OCI-LY7 (cell line): ENCODE measurements around the gene TOR2A.

ENCODE experiments used
- EZH2phosphoT487 ChIP-seq: fragments of 200-600 bp; sonication (generic); IDR thresholded peaks from 2 replicates; pipeline ENCODE4 v1.6.1; 2018; ENCODE audit warnings: low read depth, borderline replicate concordance, mild to moderate bottlenecking, mixed run types, antibody characterized with exemption, low read length, moderate library complexity, mixed read lengths
- TF ChIP-seq, protein P1 (sequence below): fragments of 200-600 bp; sonication (generic); conservative IDR thresholded peaks from 2 replicates; pipeline ENCODE4 v1.5.1; 2014; ENCODE audit warnings: mild to moderate bottlenecking, antibody characterized with exemption, low read length, moderate library complexity, mixed read lengths

DNA sequence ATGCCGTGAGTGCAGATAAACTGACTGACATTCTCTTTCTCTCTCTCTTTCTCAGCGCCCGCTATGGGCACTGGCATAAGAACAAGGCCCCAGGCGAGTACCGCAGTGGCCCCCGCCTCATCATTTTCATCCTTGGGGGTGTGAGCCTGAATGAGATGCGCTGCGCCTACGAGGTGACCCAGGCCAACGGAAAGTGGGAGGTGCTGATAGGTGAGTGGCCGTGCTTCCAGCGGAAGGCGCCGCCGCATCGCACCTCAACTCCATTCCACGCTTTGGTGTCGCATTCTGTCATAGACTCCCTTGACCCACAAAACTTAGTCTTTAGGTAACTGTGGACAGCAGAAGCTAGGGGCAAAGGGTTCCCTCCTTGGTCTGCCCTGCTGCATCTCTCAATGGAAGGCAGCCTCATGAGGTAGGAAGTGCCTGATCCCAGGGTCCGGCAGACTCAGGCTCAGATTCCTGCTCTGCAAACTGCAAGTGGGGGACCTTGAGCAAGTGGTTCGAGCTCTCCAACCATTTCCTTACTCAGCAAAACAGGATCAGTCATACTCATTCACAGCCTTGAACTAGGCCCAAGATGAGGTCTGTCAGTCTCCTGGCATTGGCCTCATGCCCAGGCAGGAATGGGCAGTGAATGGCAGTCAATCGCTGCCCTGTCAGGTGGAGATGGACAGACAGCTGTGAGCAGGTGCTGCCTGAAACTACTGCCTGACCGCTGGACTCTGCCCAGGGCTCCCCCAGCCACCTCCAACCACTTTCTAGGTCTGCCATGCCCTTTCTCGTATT lies 52.5 kb downstream of the TOR2A start:
- TF ChIP-seq, protein P1, sequence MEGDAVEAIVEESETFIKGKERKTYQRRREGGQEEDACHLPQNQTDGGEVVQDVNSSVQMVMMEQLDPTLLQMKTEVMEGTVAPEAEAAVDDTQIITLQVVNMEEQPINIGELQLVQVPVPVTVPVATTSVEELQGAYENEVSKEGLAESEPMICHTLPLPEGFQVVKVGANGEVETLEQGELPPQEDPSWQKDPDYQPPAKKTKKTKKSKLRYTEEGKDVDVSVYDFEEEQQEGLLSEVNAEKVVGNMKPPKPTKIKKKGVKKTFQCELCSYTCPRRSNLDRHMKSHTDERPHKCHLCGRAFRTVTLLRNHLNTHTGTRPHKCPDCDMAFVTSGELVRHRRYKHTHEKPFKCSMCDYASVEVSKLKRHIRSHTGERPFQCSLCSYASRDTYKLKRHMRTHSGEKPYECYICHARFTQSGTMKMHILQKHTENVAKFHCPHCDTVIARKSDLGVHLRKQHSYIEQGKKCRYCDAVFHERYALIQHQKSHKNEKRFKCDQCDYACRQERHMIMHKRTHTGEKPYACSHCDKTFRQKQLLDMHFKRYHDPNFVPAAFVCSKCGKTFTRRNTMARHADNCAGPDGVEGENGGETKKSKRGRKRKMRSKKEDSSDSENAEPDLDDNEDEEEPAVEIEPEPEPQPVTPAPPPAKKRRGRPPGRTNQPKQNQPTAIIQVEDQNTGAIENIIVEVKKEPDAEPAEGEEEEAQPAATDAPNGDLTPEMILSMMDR = no peak
- TF ChIP-seq EZH2phosphoT487 = no peak
